LHCN-M2 (cell line): ENCODE results near the gene TMBIM4. TPM values are rescaled to one million over a fixed set of nuclear protein-coding genes. Genes with fewer than 3 reads are reported as not detected.
A peak's percentile ranks its signal among the peaks of the same experiment; 100 is the strongest.
"Not testable (repeated sequence)": the region's sequence is repeated elsewhere in the genome, so short reads cannot be mapped to it uniquely, and the experiment has no call there.

Experiments used
- DNase-seq: peaks from one replicate; pipeline ENCODE4 v3.0.0-alpha.2; 2012; ENCODE audit warnings: low read depth
- total RNA-seq: library from RNA; depleted of rRNA; stranded (reverse); fragments of >200 nt; gene quantifications from 2 replicates; pipeline ENCODE4 v1.2.3, GENCODE V29; 2014

TMBIM4 gene
- total RNA-seq, 1 experiment from 2014 or later, result 132 TPM

DNA sequence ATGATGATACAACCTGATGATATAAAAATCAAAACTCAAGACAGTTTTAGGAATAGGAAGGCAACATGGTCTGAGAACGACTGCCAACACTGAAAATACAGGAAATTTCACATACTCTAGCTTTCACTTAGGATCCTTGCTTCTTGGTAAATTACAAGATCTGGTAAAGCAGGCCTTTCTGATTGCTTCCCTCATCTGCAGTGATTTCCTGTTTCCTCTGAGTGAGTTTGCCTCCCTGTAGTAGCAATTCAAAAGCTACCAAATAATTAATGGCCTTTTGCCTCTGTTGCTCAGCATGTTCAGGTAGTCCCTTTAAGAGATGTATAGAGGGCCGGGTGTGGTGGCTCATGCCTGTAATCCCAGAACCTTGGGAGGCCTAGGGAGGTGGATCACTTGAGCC, 17.2 kb upstream of the TMBIM4 start:
- DNase-seq, result no peak

GRCh38 chr12:66184822-66185221, 15.0 kb upstream of the TMBIM4 start:
- DNase-seq, result not testable (repeated sequence)

GRCh38 chr12:66182956-66183355, 13.2 kb upstream of the TMBIM4 start:
- DNase-seq, result no peak

GRCh38 chr12:66176105-66176900, 6.5 kb upstream of the TMBIM4 start:
- DNase-seq, result no peak

GRCh38 chr12:66174391-66175325, 4.9 kb upstream of the TMBIM4 start:
- DNase-seq, result not testable (repeated sequence)

DNA sequence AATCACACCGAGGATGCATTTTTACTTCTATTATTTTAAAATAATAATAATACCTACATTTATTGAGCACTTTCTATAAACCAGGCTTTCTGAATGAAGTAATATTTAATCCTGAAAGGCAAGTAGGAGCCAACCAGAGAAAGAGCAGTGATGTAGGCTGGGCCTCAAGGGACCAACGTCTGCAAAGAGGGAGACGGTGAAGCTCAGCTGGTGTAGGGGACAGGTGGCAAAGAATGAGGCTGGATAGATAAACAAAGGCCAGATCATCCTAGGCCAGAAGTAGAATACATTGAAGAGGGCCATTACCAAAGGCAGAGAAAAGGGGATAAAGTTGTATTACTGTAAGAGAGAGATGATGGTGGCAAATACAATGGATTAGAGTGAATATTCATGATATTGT, 810 bp upstream of the TMBIM4 start:
- no peak for DNase-seq

DNA sequence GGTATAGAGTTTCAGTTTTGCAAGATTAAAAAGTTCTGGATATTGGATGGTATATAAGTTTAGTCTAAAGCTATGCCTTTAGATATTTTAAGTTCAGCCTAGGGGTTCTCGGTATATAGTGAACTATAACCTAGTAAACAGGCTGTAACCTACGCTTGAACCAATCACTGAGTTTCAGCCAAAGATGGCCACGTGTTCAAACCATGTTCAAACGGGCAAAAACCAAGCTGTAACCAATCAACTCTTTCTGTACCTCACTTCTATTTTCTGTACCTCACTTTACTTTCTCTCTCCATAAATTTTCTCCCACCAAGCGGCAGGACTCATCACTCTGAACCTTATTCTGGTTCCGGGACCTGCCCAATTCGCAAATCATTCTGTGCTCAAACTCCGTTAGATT, 1.4 kb downstream of the TMBIM4 start:
- DNase-seq, result peak; percentile 13

DNA sequence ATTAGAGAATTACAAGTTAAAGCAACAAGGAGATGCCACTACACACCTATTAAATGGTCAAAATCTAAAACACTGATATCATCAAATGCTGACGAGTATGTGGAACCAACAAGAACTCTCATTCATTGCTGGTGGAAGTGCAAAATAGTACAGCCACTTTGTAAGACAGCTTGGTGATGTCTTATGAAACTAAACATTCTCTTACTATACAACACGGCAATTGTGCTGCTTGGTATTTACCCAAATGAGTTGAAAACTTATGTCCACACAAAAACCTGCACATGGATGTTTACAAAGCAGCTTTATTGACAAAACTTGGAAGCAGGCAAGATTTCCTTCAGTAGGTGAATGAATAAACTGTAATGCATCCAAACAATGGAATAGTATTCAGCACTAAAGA, 3.2 kb downstream of the TMBIM4 start:
- DNase-seq, result no peak

DNA sequence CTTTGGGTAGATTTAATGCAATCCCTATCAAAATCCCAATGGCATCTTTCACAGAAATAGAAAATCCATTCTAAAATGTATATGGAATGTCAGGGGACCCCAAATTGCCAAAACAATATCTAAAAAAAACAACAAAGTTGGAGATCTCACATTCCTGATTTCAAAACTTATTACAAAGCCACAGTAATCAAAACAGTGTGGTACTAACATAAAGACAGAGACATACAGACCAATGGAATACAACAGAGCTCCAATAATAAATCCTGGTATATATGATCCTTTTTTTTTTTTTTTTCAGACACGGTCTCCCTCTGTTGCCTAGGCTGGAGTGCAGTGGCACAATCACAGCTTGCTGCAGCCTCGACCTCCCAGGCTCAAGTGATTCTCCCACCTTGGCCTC, 4.7 kb downstream of the TMBIM4 start:
- no peak for DNase-seq

GRCh38 chr12:66164349-66164821, 5.4 kb downstream of the TMBIM4 start:
- DNase-seq, result no peak

GRCh38 chr12:66163289-66163688, 6.5 kb downstream of the TMBIM4 start:
- no peak for DNase-seq

- DNase-seq, result no peak
These were observed 7.1 kb downstream of the TMBIM4 start for GRCh38 chr12:66162701-66163100.

GRCh38 chr12:66160704-66161103, 9.1 kb downstream of the TMBIM4 start:
- DNase-seq, result no peak

- DNase-seq, result no peak
These were observed 10.7 kb downstream of the TMBIM4 start for GRCh38 chr12:66159123-66159522.

GRCh38 chr12:66156654-66157053, 13.1 kb downstream of the TMBIM4 start:
- no peak for DNase-seq

- peak; percentile 32 for DNase-seq
These were observed 15.0 kb downstream of the TMBIM4 start for GRCh38 chr12:66154776-66155175.

DNA sequence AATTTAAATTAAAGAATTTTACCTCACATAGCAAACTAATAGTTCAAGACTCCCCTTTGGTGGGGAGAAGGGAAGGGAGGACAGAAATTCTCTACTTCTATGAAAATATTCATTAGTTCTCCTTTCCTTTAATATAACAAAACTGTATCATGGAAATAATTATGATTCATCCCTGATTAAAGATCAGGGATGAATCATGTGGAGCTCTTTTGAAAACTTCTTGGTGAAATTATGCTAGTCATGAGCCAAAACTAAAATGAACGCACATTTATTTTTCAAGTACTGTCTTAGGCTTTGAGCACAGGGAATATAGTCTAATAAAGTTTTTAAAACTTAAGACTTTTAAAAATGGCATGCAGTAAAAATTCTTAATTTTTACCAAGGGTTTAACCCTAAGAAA, 17.1 kb downstream of the TMBIM4 start:
- DNase-seq, result peak; percentile 41

DNA sequence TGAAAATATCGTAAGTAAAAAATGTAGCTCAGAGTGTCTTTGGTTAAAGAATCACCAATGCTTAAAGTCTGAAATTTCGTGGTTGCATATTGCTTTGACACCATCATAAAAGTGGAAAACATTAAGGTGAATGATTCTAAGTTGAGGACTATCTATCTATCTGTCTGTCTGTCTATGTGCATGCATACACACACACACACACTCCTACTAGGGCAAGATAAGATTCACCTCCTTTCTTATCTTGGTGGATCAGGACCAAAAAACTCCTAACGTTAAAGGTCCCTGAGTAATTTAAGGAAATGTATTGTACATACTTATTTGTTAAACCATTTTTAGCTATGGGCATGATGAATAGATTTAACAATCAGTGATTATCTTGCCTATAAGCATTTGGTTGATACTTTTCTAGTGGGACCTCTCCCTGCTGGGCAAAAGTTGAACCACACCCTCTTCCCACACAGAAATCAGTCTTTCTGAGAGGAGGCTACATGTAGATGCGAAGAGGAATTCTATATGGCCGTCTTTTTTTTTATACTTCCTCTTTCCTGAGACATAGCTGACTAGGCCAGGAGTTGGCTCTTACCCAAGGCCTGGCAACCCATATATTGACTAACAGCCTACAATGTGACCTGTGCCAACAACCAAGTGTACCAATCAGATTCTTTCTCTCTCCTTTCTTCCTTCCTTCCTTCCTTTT, 19.9 kb downstream of the TMBIM4 start:
- DNase-seq, result no peak

GRCh38 chr12:66144791-66145754, 24.7 kb downstream of the TMBIM4 start:
- DNase-seq, result peak; percentile 75

- DNase-seq, result no peak
These were observed 25.9 kb downstream of the TMBIM4 start for GRCh38 chr12:66143868-66144267.

DNA sequence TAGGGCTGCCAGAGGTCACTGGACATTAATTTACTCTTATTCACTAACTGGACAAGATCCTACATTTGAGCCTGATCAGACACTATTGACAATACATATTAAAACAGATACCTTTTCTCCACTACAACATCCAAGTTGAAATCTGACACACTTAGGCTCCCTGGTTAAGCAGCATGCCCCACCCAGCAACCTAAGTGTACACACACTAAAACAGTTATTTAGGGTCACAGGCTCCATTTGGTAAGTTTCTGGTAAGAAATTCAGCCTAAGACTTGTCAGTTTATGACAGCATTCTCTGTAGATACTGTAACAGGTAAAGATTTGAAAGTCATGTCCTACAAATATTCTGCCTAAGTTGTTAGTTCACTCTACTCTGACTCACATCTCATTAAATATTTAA, 27.0 kb downstream of the TMBIM4 start:
- DNase-seq, result no peak
